Measurements from ENCODE around the gene VTI1A.

Gene VTI1A

DNA sequence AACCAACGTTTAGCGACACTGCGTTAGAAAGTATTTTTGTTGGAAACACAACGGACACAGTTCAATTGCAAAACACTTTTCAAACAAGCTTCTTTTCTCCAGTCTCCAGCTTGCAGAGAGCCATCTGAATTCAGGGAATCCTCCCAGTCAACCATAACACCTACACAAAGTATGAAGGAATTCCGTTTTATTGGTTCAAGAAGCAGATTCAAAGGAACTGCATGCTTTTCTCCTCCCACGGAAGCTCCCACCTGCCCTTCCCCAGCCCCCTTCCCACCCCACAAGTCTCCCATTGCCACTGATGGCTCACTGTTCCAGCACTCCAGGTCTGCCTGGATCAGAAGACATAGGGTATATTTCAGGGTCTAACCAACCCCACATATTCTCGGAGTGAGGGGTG lies 312.5 kb downstream of the VTI1A start:
- H3K4me3 ChIP-seq (ENCODE audit: low read length): no peak overlapping the region
- TF ChIP-seq, protein P1, sequence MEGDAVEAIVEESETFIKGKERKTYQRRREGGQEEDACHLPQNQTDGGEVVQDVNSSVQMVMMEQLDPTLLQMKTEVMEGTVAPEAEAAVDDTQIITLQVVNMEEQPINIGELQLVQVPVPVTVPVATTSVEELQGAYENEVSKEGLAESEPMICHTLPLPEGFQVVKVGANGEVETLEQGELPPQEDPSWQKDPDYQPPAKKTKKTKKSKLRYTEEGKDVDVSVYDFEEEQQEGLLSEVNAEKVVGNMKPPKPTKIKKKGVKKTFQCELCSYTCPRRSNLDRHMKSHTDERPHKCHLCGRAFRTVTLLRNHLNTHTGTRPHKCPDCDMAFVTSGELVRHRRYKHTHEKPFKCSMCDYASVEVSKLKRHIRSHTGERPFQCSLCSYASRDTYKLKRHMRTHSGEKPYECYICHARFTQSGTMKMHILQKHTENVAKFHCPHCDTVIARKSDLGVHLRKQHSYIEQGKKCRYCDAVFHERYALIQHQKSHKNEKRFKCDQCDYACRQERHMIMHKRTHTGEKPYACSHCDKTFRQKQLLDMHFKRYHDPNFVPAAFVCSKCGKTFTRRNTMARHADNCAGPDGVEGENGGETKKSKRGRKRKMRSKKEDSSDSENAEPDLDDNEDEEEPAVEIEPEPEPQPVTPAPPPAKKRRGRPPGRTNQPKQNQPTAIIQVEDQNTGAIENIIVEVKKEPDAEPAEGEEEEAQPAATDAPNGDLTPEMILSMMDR (conservative IDR thresholded peaks at IDR 0.05; ENCODE audit: low read length): no peak
- DNase-seq (ENCODE audit: low read depth): no peak

DNA sequence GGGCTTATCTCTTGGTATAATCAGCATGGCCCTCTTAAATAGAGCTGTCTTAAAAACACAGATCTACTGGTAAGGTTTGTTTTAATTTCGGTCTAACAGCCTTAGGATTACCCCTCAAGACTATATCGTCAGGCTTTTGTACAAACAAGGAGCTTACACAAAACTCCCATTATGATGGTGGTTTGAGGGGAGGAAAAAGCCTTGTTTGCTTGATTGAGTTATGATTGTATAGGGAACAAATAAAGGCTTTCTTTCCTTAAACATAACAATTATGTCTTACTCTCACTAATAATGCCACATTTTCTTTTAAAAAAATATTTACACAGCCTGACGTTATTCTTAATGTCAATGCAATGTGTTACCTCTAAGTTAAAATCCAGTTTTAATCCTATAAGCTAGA lies 314.2 kb downstream of the VTI1A start:
- no peak for DNase-seq (ENCODE audit: low read depth)
- TF ChIP-seq, protein P1 (conservative IDR thresholded peaks at IDR 0.05; ENCODE audit: low read length): no peak
- no peak overlapping the region for H3K4me3 ChIP-seq (ENCODE audit: low read length)

DNA sequence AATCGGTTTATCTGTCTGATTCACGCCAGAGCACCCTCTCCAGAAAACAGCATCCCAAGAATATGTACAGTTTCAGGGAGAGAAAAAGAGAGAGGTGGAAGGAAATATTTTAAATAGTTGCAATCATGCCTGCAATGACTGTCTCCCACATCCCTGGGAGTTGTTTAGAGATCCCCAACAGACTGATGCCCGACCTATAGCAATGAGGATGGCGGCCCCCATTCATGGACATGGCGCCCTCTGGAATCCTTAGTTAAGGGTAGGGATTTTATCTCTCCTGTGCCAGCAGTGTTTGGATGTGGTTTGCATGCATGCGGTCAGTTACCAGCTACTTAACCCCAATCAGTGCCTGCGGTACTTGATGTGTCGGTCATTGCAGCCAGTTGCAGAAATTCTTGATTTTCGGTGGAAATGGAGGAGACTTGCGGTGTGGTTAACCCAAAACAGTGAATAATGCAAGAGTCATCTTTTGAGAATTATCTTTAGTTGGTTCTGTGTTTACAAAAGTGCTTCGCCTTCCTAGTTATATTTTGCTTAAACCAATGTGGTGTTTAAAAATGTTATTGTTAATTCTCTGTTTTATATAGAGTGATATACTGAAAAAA lies 317.0 kb downstream of the VTI1A start:
- H3K4me3 ChIP-seq (ENCODE audit: low read length): no peak overlapping the region
- DNase-seq (ENCODE audit: low read depth): peak; percentile 45
- TF ChIP-seq, protein P1 (conservative IDR thresholded peaks at IDR 0.05; ENCODE audit: low read length): no peak

DNA sequence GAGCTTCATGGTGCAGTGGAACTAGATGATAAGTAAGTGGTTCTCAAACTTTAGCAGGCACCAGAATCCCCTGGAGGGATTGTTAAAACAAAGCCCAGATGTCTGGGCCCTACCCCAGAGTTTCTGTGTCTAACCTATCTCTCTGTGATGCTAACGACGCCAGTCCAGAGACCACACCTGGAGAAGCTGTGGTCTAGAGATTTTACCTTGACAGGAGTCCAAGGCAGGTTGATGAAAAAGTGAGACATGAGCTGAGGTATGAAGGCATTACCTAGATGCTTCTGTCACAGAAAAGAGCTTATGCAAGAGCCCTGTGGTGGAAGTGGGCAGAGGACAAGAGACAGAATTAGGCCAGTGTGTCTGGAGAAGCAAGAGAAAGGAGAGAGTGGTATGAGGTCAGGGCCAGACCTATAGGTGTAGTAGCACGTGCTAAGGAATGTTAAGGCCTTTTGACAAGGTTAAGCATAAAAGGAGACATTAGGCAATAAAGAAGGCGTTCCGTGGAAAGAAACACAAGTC lies 318.8 kb downstream of the VTI1A start:
- TF ChIP-seq, protein P1 (conservative IDR thresholded peaks at IDR 0.05; ENCODE audit: low read length): no peak

GRCh38 chr10:112766636-112767035 lies 319.6 kb downstream of the VTI1A start:
- no peak overlapping the region for H3K4me3 ChIP-seq (ENCODE audit: low read length)
- TF ChIP-seq, protein P1 (conservative IDR thresholded peaks at IDR 0.05; ENCODE audit: low read length): no peak
- no peak for DNase-seq (ENCODE audit: low read depth)

More for the DNA sequence above, 318.8 kb downstream of the VTI1A start:
- DNase-seq (ENCODE audit: low read depth): no peak
- no peak overlapping the region for H3K4me3 ChIP-seq (ENCODE audit: low read length)

GRCh38 chr10:112767156-112767555 lies 320.1 kb downstream of the VTI1A start:
- no peak for DNase-seq (ENCODE audit: low read depth)
- TF ChIP-seq, protein P1 (conservative IDR thresholded peaks at IDR 0.05; ENCODE audit: low read length): no peak
- no peak overlapping the region for H3K4me3 ChIP-seq (ENCODE audit: low read length)

DNA sequence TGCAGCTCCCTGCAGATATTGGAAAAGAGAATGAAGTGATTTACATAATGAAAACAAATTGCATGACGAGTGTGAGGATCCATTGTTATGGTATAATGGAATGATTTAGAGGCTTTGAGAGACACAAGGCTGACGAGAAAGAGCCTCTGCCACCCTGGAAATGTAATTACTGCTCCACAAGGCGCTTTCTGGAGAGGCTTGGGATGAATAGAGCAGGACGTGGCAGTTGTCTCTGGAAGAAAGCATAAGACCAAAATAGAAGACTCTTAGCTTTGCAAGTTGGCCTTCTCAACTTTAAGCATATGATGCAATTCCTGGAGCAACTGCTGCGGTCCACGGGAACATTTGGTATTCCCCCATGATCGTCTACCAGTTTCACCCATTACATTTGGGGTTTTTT lies 321.1 kb downstream of the VTI1A start:
- TF ChIP-seq, protein P1 (conservative IDR thresholded peaks at IDR 0.05; ENCODE audit: low read length): no peak
- no peak overlapping the region for H3K4me3 ChIP-seq (ENCODE audit: low read length)
- peak; percentile 43 for DNase-seq (ENCODE audit: low read depth)

Measured in AG10803 (cell line).